ENCODE results near the gene RNF144A.

The RNF144A gene

DNA sequence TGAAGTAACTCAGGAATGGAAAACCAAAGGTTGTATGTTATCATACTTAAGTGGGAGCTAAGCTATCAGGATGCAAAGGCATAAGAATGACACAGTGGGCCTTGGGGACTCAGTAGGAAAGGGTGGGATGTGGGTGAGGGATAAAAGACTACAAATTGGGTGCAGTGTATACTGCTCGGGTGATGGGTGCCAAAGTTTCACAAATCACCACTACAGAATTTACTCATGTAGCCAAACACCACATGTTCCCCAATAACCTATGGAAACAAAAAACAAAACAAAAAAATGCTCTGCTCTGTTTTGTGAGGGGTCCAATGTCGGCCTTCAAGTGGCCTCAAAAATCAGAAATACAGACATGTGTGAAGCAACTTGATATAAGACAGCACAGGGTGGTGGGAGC lies 8.9 kb upstream of the RNF144A start:
- TF ChIP-seq, protein P1, sequence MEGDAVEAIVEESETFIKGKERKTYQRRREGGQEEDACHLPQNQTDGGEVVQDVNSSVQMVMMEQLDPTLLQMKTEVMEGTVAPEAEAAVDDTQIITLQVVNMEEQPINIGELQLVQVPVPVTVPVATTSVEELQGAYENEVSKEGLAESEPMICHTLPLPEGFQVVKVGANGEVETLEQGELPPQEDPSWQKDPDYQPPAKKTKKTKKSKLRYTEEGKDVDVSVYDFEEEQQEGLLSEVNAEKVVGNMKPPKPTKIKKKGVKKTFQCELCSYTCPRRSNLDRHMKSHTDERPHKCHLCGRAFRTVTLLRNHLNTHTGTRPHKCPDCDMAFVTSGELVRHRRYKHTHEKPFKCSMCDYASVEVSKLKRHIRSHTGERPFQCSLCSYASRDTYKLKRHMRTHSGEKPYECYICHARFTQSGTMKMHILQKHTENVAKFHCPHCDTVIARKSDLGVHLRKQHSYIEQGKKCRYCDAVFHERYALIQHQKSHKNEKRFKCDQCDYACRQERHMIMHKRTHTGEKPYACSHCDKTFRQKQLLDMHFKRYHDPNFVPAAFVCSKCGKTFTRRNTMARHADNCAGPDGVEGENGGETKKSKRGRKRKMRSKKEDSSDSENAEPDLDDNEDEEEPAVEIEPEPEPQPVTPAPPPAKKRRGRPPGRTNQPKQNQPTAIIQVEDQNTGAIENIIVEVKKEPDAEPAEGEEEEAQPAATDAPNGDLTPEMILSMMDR (IDR thresholded peaks at IDR 0.05; ENCODE audit: extremely low read depth, missing control alignments) = no peak
- DNase-seq (ENCODE audit: low spot score) = no peak

DNA sequence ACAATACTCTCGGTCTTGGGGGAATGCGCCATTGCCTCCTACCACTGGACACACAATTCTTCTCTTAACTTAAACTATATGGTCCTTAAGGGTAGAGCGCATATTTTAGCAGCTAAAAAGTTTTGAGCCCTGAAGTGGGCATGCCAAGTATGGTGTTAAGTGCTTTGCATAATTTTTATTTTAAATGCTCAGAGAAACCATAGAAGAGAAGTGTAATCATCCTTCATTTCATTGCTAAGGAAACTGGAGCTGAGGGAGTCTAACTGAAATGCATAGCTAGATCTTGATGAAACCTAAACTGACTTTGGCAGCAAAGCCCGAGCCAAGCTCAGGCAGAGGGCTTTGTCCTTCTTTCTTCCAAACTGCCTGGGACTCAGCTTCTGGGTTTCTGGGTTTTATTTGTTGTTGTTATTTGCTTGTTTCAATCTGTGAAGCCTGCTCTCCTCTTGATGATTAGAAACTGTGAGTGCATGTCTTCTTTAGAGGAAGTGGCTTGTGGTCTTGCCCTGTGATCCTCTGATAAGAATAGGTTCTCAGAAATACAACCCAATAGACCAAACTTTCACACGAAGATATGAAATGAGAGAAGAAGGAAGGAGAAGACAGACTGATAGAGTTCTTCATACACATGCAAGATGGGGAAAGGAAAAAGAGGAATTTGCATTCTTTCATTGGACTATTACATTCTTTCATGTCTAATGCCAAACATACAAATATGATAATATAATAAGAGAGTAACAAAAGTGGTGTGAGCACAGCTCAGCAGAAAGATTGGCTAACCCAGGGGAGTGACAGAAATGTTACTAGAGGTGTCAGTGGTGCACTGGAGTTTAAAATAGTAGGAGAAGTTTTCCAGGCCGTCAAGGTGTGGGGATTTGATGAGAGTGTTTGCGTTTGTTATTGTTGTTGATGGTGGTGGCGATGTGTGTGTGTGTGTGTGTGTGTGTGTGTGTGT lies 7.5 kb upstream of the RNF144A start:
- DNase-seq (ENCODE audit: low spot score) = peak; percentile 64
- TF ChIP-seq, protein P1 (IDR thresholded peaks at IDR 0.05; ENCODE audit: extremely low read depth, missing control alignments) = no peak

DNA sequence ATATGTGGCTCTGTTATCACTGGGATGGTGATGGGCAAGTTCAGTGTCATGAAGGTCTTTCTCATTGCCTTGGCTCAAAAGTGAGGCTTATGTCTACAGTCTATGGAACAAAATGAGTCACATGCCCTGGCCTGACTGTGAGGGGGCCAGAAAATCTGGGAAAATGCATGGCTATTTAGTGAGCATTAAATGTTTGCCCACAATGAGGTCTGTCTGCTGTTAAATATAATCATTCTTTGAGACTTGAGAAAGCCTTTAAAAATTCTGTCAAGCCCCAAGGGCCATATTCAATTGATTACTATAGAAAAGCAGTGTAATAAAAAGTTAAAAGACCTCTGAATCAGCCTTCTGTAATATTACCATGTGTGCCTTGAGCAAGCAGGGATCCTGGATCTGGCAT lies 5.5 kb upstream of the RNF144A start:
- no peak for DNase-seq (ENCODE audit: low spot score)
- TF ChIP-seq, protein P1 (IDR thresholded peaks at IDR 0.05; ENCODE audit: extremely low read depth, missing control alignments) = no peak

DNA sequence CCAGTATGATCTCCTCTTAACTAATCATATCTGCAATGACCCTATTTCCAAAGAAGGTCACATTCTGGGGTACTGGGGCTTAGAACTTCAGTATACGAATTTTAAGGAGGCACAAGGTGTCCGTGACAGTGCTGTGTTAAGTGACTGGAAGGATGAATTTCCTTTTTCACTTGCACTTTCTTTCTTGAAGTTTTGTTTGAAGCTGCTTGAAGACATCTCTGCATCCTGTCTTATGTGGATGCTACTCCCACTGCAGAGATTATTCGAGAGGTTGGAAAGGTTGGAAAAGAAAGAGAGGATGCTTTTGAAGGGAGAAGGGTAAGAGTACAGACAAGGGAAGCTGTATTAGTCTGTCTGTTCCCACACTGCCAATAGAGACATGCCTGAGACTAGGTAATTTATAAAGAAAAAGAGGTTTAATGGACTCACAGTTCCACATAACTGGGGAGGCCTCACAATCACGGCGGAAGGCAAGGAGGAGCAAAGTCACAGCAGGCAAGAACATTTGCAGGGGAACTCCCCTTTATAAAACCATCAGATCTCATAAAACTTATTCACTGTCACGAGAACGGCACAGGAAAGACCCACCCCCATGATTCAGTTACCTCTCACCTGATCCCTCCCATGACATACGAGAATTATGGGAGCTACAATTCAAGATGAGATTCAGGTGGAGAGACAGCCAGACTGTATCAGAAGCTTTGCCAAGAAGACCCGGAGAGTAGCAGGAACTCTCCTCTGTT lies 3.6 kb upstream of the RNF144A start:
- TF ChIP-seq, protein P1 (IDR thresholded peaks at IDR 0.05; ENCODE audit: extremely low read depth, missing control alignments) = no peak
- DNase-seq (ENCODE audit: low spot score) = no peak

DNA sequence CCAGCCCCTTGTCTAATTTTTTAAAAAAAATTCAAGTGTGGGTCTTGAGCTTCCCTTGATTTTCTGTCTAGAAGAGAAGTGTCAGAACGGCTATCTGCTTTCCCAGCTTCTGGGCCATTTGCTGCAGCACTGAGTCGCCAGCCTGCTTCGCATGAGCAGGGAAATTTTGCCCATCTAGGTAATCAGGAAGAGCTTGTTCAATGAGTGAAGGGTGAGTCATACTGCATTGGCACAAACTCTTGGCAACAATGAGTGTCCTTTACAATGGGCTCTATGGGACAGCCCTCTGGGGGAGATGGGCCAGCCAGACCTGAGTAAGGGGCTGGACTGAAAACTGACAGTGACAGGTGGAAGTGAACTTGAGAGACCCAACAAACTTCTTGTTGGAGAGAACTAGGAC lies 2.4 kb upstream of the RNF144A start:
- DNase-seq (ENCODE audit: low spot score) = no peak
- TF ChIP-seq, protein P1 (IDR thresholded peaks at IDR 0.05; ENCODE audit: extremely low read depth, missing control alignments) = no peak

DNA sequence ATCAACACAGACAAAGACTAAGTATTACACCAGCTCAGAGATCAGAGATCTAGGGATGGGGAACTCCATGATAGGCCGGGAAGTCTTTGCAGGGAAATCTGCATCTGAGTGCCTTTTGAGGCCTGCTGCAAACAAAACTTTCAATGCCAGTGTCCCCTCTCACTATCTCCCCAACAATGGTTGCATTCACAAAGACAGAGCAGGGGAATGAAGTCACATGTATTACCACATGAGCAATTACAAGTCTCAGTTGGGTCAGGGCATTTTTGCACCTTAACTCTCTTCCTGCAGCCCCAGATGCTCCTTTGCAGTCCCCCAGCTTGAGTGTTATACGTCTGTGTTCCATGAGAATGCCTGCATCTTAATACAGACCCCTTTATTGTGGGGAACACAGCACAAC lies 1.8 kb upstream of the RNF144A start:
- TF ChIP-seq, protein P1 (IDR thresholded peaks at IDR 0.05; ENCODE audit: extremely low read depth, missing control alignments) = no peak

DNA sequence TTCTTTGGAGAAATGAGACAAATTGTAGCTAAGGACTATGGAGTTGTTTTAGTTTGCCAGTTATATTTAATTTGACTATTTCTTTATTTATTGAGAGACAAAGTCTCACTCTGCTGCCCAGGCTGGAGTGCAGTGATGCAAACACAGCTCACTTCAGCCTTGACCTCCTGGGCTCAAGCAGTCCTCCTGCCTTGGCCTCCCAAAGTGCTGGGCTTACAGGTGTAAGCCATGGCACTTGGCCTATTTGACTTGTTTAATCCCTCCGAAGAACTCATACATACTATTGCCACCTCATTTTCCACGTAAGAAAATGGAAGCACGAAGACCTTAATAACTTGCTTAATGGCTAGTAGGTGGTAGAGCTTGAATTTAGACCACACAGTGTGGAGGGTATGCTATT lies 988 bp upstream of the RNF144A start:
- TF ChIP-seq, protein P1 (IDR thresholded peaks at IDR 0.05; ENCODE audit: extremely low read depth, missing control alignments) = no peak
- no peak for DNase-seq (ENCODE audit: low spot score)

More for the DNA sequence above, 1.8 kb upstream of the RNF144A start:
- DNase-seq (ENCODE audit: low spot score) = no peak

All from GM20000 (cell line).